ENCODE measurements around the gene SLC28A2. TPM values are rescaled to one million over a fixed set of nuclear protein-coding genes. Genes with fewer than 3 reads are reported as not detected.
A peak's percentile ranks its signal among the peaks of the same experiment; 100 is the strongest.

SLC28A2 gene
- total and polyA plus RNA-seq, 9 of the 15 experiments (the other 6 are each of a cell fraction or from before 2014, with no cell fraction given), result 0.03 to 0.04 TPM; not detected in 7

DNA sequence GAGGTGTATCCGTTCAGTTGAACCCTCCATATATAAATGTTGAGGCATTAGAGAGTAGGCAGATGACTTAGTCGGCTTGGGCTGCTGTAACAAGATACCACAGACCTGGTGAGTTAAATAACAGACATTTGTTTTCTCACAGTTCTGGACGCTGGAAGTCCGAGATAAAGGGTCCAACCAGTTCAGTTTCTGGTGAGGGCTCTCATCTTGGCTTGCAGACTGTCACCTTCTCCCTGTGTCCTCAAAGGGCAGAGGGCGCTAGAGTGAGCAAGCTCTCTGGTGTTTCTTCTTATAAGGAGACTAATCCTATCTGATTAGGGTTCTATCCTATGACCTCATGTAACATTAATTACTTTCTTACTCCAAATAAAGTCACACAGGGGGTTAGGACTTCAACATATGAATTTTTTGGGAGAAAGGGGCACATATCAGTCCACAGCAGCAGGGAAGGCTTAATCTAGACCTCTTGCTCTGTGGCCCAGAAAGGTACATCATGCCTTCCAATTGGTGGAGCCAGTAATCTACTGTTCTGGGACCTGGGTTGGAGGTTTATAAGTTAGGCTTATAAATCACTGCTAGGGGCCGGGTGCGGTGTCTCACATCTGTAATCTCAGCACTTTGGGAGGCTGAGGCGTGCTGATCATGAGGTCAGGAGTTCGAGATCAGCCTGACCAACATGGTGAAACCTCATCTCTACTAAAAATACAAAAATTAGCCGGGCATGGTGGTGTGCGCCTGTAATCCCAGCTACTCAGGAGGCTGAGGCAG is 26.3 kb upstream of the SLC28A2 start (continued):
- TF ChIP-seq, protein P1, sequence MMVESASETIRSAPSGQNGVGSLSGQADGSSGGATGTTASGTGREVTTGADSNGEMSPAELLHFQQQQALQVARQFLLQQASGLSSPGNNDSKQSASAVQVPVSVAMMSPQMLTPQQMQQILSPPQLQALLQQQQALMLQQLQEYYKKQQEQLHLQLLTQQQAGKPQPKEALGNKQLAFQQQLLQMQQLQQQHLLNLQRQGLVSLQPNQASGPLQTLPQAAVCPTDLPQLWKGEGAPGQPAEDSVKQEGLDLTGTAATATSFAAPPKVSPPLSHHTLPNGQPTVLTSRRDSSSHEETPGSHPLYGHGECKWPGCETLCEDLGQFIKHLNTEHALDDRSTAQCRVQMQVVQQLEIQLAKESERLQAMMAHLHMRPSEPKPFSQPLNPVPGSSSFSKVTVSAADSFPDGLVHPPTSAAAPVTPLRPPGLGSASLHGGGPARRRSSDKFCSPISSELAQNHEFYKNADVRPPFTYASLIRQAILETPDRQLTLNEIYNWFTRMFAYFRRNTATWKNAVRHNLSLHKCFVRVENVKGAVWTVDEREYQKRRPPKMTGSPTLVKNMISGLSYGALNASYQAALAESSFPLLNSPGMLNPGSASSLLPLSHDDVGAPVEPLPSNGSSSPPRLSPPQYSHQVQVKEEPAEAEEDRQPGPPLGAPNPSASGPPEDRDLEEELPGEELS (CRISPR knock-in tag; IDR thresholded peaks at IDR 0.05; ENCODE audit: borderline replicate concordance), result no peak
- TF ChIP-seq MAFF (IDR thresholded peaks at IDR 0.05; ENCODE audit: low read length) (no peak), KDM4B (IDR thresholded peaks at IDR 0.05; ENCODE audit: borderline replicate concordance in 2 of 2, low read depth in 1 of 2) (no peak), SMC3 (conservative IDR thresholded peaks at IDR 0.05; ENCODE audit: insufficient read depth, low read depth, low read length) (no peak), ZNF766 (CRISPR knock-in tag; conservative IDR thresholded peaks at IDR 0.05) (no peak), TCFL5 (CRISPR knock-in tag; conservative IDR thresholded peaks at IDR 0.05) (no peak), ZNF134 (CRISPR knock-in tag; conservative IDR thresholded peaks at IDR 0.05) (no peak), ESRRB (CRISPR knock-in tag; IDR thresholded peaks at IDR 0.05; ENCODE audit: borderline replicate concordance) (no peak), SMARCA4 (IDR thresholded peaks at IDR 0.05) (peak; percentile 64), ZNF444 (CRISPR knock-in tag; IDR thresholded peaks at IDR 0.05) (no peak), GABPA (tag; conservative IDR thresholded peaks at IDR 0.05; ENCODE audit: low read depth) (no peak), CCAR2 (IDR thresholded peaks at IDR 0.05; ENCODE audit: low read depth, low read length) (no peak), CAMTA2 (CRISPR knock-in tag; conservative IDR thresholded peaks at IDR 0.05) (no peak), KLF16 (IDR thresholded peaks at IDR 0.05) (no peak), NFYB (IDR thresholded peaks at IDR 0.05; ENCODE audit: extremely low read depth, insufficient read length) (no peak), GATAD2B (IDR thresholded peaks at IDR 0.05; ENCODE audit: borderline replicate concordance) (no peak)
- TF ChIP-seq, protein P2, sequence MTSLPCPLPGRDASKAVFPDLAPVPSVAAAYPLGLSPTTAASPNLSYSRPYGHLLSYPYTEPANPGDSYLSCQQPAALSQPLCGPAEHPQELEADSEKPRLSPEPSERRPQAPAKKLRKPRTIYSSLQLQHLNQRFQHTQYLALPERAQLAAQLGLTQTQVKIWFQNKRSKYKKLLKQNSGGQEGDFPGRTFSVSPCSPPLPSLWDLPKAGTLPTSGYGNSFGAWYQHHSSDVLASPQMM (CRISPR knock-in tag; IDR thresholded peaks at IDR 0.05), result no peak
- TF ChIP-seq, protein P3, sequence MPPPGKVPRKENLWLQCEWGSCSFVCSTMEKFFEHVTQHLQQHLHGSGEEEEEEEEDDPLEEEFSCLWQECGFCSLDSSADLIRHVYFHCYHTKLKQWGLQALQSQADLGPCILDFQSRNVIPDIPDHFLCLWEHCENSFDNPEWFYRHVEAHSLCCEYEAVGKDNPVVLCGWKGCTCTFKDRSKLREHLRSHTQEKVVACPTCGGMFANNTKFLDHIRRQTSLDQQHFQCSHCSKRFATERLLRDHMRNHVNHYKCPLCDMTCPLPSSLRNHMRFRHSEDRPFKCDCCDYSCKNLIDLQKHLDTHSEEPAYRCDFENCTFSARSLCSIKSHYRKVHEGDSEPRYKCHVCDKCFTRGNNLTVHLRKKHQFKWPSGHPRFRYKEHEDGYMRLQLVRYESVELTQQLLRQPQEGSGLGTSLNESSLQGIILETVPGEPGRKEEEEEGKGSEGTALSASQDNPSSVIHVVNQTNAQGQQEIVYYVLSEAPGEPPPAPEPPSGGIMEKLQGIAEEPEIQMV (tag; conservative IDR thresholded peaks at IDR 0.05; ENCODE audit: low read depth), result no peak
- TF ChIP-seq, protein P4, sequence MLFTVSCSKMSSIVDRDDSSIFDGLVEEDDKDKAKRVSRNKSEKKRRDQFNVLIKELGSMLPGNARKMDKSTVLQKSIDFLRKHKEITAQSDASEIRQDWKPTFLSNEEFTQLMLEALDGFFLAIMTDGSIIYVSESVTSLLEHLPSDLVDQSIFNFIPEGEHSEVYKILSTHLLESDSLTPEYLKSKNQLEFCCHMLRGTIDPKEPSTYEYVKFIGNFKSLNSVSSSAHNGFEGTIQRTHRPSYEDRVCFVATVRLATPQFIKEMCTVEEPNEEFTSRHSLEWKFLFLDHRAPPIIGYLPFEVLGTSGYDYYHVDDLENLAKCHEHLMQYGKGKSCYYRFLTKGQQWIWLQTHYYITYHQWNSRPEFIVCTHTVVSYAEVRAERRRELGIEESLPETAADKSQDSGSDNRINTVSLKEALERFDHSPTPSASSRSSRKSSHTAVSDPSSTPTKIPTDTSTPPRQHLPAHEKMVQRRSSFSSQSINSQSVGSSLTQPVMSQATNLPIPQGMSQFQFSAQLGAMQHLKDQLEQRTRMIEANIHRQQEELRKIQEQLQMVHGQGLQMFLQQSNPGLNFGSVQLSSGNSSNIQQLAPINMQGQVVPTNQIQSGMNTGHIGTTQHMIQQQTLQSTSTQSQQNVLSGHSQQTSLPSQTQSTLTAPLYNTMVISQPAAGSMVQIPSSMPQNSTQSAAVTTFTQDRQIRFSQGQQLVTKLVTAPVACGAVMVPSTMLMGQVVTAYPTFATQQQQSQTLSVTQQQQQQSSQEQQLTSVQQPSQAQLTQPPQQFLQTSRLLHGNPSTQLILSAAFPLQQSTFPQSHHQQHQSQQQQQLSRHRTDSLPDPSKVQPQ (CRISPR knock-in tag; IDR thresholded peaks at IDR 0.05; ENCODE audit: borderline replicate concordance), result no peak
- TF ChIP-seq, protein P5, sequence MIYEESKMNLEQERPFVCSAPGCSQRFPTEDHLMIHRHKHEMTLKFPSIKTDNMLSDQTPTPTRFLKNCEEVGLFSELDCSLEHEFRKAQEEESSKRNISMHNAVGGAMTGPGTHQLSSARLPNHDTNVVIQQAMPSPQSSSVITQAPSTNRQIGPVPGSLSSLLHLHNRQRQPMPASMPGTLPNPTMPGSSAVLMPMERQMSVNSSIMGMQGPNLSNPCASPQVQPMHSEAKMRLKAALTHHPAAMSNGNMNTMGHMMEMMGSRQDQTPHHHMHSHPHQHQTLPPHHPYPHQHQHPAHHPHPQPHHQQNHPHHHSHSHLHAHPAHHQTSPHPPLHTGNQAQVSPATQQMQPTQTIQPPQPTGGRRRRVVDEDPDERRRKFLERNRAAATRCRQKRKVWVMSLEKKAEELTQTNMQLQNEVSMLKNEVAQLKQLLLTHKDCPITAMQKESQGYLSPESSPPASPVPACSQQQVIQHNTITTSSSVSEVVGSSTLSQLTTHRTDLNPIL (CRISPR knock-in tag; IDR thresholded peaks at IDR 0.05), result no peak
